HG03571 (cell line): ENCODE results near the gene PPP1R8.
"Not testable (repeated sequence)": the region's sequence is repeated elsewhere in the genome, so short reads cannot be mapped to it uniquely, and the experiment has no call there.

Experiments used
- ATAC-seq: cut with Tn5 transposase; IDR thresholded peaks from one replicate; pipeline ENCODE4 v1.9.1; 2021; ENCODE audit not compliant: unreplicated experiment

PPP1R8 gene

DNA sequence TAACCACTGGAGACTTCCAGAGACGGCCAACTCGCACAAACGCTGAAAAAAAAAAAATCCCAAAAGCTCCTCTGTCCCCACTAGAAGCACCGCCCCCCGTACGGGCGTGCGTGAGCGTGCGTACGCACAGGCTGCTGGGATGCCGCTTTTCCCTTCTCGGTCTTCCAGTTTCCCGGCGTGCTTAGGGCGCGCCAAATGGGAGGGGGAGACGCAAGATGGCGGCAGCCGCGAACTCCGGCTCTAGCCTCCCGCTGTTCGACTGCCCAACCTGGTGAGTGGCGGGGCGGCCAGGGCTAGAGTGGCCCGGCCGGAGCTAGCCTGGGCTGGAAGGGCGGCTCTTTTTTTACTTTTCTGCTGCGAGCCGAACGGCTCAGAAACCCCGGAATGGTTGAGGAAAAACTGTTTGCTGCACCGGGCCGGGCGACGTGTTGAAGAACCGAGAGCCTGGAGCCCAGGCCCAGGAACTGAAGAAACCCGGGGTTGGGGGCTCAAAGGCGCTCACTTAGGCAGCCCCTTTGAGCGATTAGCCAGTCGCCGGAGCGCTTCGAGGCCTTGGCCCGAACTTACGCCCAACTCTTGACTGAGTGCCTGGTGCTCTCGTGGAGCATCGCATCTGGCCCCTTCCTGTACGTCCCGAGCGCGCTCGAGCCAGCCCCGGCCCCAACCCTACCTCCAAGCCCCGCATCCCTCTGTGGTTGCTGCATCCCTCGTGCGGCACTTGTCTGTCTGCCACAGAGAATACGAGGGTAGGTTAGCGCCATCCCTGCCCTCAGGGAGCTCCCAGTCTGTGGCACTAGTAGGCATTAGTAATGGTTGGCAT, at the start of gene PPP1R8:
Gene PPP1R8 (plus strand): TSS at position 162 of the 820 bp plus-strand sequence. CDS start 54 bp downstream, at position 216.
- ATAC-seq, result peak; percentile 82

DNA sequence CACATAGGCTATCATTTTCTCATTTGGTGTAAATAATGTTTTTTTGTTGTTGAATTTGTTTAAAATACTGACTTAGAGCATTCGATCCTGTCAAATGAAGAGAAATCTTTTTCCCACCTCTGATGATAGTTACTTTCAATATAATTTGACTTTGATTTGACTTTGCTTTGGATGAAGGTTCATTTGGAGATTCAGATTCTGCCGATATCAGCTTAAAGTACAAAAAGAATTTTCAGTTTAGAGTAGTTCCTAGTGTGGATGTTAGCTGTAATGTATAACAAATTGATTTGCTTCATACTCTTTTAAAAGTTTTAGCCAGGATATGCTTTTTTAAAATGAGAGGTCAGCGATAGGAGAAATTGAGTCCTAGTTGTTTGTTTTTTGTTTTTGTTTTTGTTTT, 47.6 kb upstream of the PPP1R8 start:
- no peak for ATAC-seq

DNA sequence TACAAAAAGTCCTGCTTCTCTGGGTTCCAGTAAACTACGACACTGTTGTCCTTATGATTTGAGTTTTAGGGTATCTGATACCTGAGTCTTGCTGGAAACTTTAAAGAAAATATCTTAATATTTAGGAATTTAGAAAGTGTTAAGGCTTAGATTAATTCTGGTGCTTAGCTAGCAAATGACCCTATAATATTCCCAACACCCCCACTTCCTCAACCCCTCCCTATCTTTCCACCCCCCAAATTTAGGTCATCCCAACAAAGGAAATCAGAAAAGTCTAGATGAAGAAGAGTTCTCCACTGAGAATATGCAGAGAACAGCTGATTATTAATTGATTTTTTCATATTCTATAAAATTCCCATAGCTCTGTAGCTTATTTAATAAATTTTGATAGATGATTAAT, 45.9 kb upstream of the PPP1R8 start:
- ATAC-seq, result no peak

DNA sequence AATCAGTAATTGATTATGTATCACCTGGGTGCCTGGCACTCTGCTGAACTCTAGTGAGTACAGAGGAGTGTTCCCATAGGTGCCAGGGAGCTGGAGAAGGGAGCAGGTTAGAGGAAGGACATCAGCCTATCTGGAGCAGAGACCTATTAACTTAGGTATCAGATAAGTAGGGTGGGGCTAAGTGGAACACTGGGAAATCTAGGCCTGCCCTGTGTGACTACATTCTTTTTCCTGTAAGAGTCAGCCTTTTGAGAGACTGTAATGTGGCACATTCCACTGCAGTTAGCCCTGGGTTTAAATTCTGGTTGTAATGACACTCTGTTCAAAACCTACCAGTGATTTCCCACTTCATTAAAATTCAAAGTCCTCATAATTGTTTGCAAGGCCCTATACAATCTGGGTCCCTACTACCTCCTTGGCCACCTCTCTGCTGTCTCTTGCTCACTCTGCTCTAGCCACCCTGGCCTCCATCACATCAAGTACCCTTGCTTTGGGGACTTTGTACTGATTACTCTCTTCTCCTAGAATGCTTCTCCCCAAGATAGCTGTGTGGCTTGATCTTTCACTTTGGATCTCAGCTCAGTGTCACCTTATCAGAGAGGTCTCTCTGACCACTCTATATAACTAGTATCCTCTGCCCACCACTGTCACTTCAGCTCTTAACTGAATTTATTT, 44.7 kb upstream of the PPP1R8 start:
- ATAC-seq, result no peak

DNA sequence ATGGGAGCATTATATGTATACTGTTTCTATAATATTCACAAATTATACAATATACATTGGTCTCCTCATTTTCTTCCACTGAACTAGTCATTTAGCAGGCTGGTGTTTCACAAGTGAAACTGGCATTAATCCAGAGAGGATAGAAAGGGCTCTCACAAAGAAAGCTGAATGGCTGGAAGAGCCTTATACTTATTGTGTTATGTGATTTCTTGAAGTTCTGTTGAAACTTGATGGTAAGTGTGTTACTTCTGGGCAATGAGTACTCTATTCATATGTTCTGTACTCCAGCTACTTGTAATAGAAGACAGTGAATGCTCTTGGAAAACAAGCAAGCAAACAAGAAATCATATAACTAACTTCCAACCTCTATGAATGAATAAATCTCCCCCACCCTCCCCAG, 42.7 kb upstream of the PPP1R8 start:
- no peak for ATAC-seq

DNA sequence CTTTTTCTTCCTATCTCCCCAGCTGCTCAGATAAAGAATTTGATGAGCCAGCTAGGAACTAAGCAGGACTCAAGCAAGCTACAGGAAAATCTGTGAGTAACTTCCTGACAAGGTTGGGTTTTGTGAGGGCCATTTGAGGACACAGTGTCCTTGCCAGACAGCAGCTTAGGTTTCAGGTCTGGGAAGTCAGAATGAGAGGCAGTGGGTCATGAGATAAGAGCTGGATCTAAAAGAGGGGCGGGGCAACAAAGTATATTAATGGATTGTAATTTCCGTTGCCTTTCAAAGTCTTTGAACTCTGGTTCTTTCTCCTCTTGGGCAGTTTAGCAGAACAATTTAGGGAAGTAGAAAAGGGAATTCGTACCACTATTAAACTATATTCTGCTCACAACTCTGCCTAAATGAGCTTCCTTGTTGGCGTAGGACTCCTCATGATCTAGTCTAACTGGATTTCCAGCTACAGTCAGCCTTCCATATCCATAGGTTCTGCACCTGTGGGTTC, 41.0 kb upstream of the PPP1R8 start:
- ATAC-seq, result no peak

DNA sequence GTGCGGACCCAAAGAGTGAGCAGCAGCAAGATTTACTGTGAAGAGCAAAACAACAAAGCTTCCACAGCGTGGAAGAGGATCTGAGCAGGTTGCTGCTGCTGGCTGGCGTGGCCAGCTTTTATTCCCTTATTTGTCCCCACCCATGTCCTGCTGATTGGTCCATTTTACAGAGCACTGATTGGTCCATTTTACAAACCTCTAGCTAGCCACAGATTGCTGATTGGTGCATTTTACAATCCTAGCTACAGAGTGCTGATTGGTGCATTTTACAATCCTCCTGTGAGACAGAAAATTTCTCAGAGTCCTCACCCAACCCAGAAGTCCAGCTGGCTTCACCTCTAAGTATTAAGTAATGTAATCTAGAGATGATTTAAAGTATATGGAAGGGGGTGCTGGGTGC, 40.3 kb upstream of the PPP1R8 start:
- not testable (repeated sequence) for ATAC-seq

DNA sequence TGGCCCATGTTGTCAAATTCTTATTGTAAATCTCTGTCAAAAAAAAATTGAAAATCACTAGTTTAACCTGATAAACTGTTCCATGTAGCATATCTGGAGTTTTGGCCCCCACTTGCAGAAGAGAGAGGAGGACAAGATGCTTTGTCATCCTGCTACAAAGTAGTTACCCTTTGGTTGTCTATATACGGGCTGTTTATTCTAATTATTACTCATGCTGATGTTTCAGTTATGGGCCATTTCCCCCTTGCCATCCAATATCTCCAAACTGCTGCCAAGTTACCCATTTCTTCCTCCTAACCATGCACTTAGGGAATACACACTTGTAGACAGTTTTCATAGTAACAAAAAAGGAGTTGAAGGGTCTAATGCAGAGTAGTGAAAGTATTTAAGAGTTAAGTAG, 35.0 kb upstream of the PPP1R8 start:
- ATAC-seq, result no peak

DNA sequence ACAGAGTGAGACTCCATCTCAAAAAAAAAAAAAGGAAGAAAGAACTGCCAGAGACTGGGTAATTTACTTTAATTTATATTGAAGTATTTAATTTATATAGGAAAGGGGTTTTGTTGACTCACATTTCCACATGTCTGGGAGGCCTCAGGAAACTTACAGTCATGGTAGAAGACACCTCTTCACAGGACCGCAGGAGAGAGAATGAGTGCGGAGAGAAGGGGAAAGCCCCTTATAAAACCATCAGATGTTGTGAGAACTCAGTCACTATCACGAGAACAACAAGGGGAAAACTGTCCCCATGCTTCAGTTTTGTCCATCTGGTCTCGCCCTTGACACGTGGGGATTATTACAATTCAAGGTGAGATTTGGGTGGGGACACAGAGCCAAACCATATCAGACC, 25.8 kb upstream of the PPP1R8 start:
- no peak for ATAC-seq

DNA sequence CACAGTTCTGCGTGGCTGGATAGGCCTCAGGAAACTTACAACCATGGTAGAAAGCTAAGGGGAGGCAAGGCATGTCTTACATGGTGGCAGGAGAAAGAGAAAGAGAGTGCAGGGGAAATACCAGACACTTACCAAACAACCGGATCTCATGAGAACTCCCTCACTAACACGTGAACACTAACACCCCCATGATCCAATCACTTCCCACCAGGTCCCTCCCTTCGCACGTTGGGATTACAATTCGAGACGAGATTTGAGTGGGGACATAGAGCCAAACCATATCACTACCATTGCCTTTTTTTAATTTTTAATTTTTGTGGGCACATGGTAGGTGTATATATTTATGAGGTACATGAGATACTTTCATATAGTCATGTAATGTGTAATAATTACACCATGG, 23.8 kb upstream of the PPP1R8 start:
- ATAC-seq, result no peak

DNA sequence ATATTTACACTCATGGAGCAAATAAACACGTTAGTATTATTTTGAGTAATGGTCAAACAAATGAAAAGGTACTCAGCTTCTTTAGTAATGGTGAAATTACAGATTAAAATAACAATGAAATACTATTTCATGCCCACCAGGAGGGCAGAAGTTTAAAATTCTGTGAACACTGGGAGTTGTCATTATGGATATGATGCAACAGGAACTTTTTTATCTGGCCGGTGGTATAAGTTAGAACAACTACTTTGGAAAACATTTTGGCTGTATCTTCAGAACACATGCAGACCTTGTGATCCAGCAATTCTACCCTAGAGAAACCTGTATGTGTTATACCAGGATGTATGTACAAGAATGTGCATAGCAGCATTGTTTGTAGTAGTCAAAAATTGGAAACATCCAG, 23.2 kb upstream of the PPP1R8 start:
- ATAC-seq, result no peak

DNA sequence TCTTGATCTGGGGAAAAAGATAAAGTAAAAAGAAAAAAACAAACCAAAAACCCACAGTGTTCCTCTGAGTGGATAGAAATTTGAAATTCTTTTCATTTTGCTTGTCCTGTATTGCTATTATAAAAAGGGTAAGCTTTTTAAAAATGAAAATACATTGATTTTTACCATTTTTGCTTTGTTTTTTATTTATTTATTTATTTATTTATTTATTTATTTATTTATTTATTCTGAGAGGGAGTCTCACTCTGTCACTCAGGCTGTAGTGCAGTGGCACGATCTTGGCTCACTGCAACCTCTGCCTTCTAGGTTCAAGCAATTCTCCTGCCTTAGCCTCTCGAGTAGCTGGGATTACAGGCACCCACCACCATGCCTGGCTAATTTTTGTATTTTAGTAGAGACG, 22.5 kb upstream of the PPP1R8 start:
- ATAC-seq, result not testable (repeated sequence)

DNA sequence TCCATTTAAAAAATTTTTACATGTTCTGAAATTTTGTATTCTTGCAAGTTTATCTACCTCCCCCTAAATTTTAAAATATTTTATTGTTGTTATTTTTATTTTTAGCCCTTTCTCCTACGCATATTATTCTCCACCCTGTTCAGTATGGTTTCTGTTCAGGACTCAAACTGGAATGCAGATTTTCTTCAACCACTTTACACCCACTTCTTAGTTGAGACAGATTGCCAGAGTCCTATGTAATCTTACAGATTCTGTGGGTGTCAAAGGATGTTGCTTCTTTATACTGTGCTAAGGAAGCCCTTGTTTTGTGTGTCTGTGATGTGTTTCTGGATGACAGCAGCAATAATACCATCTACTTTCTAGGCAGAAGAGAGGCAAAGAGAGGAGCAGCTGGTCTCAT, 20.7 kb upstream of the PPP1R8 start:
- no peak for ATAC-seq

DNA sequence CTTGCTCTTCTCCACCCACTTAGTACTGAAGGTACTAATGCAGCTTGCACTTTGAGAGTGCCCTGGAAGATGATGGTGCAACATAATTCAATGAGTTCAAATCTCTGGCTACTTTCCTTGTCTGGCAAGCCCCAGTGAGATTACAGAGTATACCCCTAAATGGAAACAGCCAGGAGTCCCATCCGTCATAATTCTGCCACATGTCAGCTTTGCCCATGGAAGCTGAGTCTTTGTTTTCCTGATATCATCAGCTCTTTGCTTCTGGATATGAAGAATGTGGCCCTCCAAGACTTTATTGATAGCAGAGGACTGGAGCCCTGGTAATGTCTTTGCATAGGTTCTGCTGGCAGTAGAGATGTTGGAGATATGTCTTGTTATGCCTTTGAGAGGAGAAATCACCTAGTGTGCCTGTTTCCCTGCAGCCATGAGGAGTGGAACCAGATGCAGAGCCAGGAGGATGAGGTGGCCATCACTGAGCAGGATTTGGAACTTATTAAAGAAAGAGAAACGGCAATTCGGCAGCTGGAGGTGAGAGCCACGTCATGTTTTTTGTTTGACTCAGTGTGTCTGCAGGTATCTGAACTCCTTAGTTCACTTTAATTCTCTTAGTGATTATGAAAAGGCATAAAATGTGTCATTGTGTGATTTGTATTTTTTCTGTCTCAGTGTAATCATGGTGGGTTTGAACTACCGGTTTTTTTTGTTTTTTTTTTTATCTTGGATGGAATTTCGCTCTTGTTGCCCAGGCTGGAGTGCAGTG, 18.7 kb upstream of the PPP1R8 start:
- ATAC-seq, result no peak

DNA sequence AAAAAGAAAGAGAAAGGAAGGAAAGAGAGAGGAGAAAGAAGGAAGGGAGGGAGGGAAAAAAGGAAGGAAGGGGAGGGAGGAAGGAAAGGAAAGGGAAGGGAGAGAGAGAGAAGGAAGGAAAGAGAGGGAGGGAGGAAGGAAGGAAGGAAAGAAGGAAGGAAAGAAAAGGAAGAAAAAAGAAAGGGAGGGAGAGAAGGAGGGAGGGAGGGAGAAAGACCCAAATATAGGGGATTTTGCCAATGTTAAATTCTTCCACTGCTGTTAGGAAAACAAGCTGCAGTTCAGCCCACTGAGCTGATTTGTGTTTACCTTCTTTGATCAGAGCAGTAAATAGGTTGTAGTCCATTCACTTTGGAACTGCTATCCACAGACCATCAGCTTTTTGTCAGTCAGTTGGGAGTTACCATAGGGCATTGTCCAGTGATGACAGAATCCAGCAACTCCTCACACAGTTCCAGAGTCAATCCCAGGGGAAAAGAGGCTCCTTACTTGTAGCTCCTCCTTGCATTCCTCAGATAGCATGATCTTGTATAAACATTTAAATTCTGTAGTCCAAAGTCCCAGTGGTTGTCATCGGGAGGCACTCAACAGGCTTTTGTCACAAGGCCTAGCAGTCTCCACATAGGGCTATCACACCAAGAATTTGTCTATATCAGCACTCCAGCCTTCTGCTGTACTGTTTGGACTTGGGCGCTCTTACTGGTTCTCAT, 13.5 kb upstream of the PPP1R8 start:
- ATAC-seq, result no peak

DNA sequence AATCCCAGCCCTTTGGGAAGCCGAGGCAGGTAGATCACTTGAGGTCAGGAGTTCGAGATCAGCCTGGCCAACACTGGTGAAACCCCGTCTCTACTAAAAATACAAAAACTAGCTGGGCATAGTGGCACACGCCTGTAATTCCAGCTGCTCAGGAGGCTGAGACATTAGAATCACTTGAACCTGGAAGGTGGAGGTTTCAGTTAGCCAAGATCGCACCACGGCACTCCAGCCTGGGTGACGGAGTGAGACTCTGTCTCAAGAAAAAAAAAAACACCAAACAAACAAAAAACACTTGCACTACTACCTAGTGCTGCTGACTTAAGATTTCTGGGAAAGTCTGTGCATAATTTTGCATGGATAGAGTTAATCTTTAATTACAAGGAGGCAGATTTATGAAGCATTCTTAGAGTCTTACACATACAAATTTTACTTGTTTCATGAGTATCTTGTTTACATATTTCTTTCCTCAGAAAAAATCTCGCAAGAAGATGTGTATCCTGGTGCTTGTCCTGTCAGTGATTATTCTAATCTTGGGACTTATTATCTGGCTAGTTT, 8.7 kb upstream of the PPP1R8 start:
- no peak for ATAC-seq

DNA sequence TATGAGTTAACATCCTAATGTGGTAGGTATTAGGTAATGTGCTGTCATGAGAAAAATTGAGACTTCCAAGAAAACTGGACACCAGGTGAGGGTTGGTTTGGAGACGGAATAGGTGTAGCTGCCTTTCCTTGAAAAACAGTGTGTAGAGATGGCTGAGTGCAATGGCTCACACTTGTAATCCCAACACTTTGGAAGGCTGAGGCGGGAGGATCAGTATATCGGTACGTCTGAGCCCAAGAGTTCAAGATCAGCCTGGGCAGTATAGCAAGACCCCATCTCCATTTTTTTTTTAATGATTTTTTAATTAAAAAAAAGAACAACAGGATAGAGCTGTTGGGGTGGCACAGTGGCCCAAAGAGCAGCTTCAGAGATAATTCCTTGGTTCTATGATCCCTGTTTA, 6.8 kb upstream of the PPP1R8 start:
- no peak for ATAC-seq

DNA sequence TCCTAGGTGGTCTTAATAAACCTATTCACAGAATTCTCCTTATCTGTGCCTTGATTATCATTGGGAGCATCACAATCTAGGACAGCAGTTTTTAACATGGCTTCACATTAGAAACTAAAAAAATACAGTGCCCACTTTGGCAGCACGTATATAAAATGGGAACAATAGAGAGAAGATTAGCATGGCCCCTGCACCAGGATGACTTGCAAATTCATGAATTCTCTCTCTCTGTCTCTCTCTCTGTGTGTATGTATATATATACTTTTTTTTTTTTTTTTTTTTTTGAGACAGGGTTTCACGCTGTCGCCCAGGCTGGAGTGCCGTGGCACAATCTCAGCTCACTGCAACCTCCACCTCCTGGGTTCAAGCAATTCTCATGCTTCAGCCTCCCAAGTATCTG, 6.2 kb upstream of the PPP1R8 start:
- no peak for ATAC-seq

DNA sequence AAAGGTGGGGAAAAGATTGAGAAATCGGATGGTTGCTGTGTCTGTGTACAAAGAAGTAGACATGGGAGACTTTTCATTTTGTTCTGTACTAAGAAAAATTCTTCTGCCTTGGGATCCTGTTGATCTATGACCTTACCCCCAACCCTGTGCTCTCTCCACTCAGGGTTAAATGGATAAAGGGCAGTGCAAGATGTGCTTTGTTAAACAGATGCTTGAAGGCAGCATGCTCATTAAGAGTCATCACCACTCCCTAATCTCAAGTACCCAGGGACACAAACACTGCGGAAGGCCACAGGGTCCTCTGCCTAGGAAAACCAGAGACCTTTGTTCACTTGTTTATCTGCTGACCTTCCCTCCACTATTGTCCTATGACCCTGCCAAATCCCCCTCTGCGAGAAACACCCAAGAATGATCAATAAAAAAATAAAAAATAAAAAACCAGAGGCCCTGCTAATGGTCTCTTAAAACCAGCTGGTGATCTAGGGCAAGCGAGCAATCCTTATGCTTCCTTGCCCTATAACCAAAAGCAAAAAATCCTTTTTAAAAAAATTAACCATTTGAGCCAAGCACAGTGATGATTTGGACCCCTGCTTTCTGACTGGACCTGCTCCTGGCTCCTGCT, 1.1 kb upstream of the PPP1R8 start:
- not testable (repeated sequence) for ATAC-seq
